MCF 10A (cell line): ENCODE data around the gene AQP10. TPM values are rescaled to one million over a fixed set of nuclear protein-coding genes. Genes with fewer than 3 reads are reported as not detected.
"Not testable (repeated sequence)": the region's sequence is repeated elsewhere in the genome, so short reads cannot be mapped to it uniquely, and the experiment has no call there.

ENCODE experiments used
- BruUV-seq: library from RNA; stranded (reverse); fragments of 400-500 nt; replicated peaks from 2 replicates; lab custom pipeline; 2021; lab: Mats Ljungman, UMichigan
- CTCF ChIA-PET: fragments of 300-600 bp; sonication (Branson Sonifier 250); formaldehyde crosslinking; extraction: SDS; loops from one replicate; lab custom pipeline; 2021; ENCODE audit warnings: antibody characterized with exemption, inconsistent platforms; lab: Yijun Ruan, JAX
- POLR2A ChIA-PET: fragments of 300-600, 350-650 bp; sonication (Branson Sonifier 250); formaldehyde crosslinking; extraction: SDS; loops from one replicate; lab custom pipeline; 2020; ENCODE audit warnings: antibody characterized with exemption, inconsistent platforms; lab: Yijun Ruan, JAX
- DNase-seq: peaks from one replicate; pipeline ENCODE4 v3.0.0-alpha.2; 2018; ENCODE audit not compliant: unreplicated experiment
- H3K27ac Mint-ChIP-seq: one replicate; pipeline ENCODE4 v1.8.0; 2022; ENCODE audit warnings: mild to moderate bottlenecking, low read depth, mixed read lengths; ENCODE audit not compliant: unreplicated experiment
- H3K27me3 Mint-ChIP-seq: one replicate; pipeline ENCODE4 v1.8.0; 2022; ENCODE audit warnings: mixed read lengths; ENCODE audit not compliant: insufficient read depth, unreplicated experiment
- H3K36me3 Mint-ChIP-seq: one replicate; pipeline ENCODE4 v1.8.0; 2022; ENCODE audit warnings: mild to moderate bottlenecking, moderate library complexity, mixed read lengths; ENCODE audit not compliant: insufficient read depth, unreplicated experiment
- H3K4me1 Mint-ChIP-seq: one replicate; pipeline ENCODE4 v1.8.0; 2022; ENCODE audit warnings: mixed read lengths; ENCODE audit not compliant: insufficient read depth, unreplicated experiment
- H3K4me3 Mint-ChIP-seq: one replicate; pipeline ENCODE4 v1.8.0; 2022; ENCODE audit warnings: mild to moderate bottlenecking, moderate library complexity, mixed read lengths; ENCODE audit not compliant: unreplicated experiment
- H3K9me3 Mint-ChIP-seq: one replicate; pipeline ENCODE4 v1.8.0; 2022; ENCODE audit warnings: mixed read lengths; ENCODE audit not compliant: unreplicated experiment
- intact Hi-C: fragments of 100-400 bp; cut with micrococcal nuclease; formaldehyde crosslinking; loops from 2 replicates; pipeline ENCODE4 v1.14.1; 2022
- total RNA-seq: library from RNA; stranded (reverse); gene quantifications from 2 replicates; pipeline ENCODE4 v1.2.3, GENCODE V29; 2022
- TF ChIP-seq, protein P1 (sequence below): fragments of 200-600 bp; IDR thresholded peaks from one replicate; pipeline ENCODE4 v1.8.0; 2022; ENCODE audit warnings: antibody characterized with exemption, mild to moderate bottlenecking; ENCODE audit not compliant: unreplicated experiment

AQP10 gene
- total RNA-seq, 1 experiment from 2014 or later, result not detected

DNA sequence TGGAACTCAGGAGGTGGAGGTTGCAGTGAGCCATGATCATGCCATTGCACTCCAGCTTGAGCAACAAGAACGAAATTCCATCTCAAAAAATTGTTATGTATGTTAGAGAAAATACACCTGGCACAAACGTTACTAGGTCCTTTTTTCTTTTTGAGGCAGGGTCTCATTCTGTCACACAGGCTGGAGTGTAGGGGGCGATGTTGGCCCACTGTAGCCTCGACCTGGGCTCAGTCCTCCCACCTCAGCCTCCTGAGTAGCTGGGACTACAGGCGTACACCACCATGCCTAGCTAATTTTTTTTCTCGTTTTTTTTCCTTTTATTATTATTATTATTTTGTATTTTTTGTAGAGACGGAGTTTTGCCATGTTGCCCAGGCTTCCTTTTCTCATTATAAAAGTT is 44.1 kb upstream of the AQP10 start:
- intact Hi-C loops, result no loop called here
- Mint-ChIP-seq H3K4me1 (peaks cover 19% of the 10 kb centered on the region), H3K27me3 (no peaks in the 10 kb centered on the region), H3K27ac (no peak overlapping the region), H3K36me3 (peaks cover 34% of the 10 kb centered on the region), H3K9me3 (no peaks in the 10 kb centered on the region), H3K4me3 (no peak overlapping the region)
- no TSS peak for BruUV-seq
- CTCF ChIA-PET, result interaction anchor here (0.6 to 2.0 kb wide), 7 partner anchors 22 to 550 kb away, joined by 3 to 13 read pairs (median 3); no protein-coding TSS in a partner anchor
- DNase-seq, result no peak
- POLR2A ChIA-PET, result interaction anchor here (0.7 to 1.3 kb wide), 6 partner anchors 14 to 129 kb away, joined by 3 read pairs; no protein-coding TSS in a partner anchor
- TF ChIP-seq, protein P1, sequence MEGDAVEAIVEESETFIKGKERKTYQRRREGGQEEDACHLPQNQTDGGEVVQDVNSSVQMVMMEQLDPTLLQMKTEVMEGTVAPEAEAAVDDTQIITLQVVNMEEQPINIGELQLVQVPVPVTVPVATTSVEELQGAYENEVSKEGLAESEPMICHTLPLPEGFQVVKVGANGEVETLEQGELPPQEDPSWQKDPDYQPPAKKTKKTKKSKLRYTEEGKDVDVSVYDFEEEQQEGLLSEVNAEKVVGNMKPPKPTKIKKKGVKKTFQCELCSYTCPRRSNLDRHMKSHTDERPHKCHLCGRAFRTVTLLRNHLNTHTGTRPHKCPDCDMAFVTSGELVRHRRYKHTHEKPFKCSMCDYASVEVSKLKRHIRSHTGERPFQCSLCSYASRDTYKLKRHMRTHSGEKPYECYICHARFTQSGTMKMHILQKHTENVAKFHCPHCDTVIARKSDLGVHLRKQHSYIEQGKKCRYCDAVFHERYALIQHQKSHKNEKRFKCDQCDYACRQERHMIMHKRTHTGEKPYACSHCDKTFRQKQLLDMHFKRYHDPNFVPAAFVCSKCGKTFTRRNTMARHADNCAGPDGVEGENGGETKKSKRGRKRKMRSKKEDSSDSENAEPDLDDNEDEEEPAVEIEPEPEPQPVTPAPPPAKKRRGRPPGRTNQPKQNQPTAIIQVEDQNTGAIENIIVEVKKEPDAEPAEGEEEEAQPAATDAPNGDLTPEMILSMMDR, result peak; percentile 26

DNA sequence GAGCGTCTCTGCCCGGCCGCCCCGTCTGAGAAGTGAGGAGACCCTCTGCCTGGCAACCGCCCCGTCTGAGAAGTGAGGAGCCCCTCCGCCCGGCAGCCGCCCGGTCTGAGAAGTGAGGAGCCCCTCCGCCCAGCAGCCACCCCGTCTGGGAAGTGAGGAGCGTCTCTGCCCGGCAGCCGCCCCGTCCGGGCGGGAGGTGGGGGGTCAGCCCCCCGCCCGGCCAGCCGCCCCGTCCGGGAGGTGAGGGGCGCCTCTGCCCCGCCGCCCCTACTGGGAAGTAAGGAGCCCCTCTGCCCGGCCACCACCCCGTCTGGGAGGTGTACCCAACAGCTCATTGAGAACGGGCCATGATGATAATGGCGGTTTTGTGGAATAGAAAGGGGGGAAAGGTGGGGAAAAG is 33.3 kb upstream of the AQP10 start:
- H3K9me3 Mint-ChIP-seq, H3K27ac Mint-ChIP-seq, intact Hi-C loops, H3K4me3 Mint-ChIP-seq, BruUV-seq, H3K36me3 Mint-ChIP-seq, H3K4me1 Mint-ChIP-seq, DNase-seq, POLR2A ChIA-PET: not testable (repeated sequence)
- CTCF ChIA-PET, result interaction anchor here (1.0 kb wide), 1 partner anchor 137 kb away, joined by 3 read pairs; no protein-coding TSS in a partner anchor
- peaks cover 34% of the 10 kb centered on the region for H3K27me3 Mint-ChIP-seq

DNA sequence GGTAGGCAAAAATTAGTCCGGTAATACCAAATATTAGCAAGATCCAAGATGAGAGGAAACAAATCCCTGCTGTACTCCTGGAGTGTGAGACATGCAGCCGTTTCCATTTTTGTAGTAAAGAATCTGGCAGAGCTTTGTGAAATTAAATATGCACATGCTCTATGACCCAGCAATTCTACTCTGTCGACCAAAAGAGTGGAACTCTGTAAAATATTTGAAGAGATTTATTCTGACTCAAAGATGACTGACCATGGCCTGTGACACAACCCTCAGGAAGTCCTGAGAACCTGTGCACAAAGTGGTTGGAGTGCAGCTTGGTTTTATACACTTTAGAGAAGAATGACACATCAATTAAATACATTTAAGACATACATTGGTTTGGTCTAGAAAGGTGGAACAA is 32.2 kb upstream of the AQP10 start:
- BruUV-seq, result no TSS peak
- peaks cover 7% of the 10 kb centered on the region for H3K9me3 Mint-ChIP-seq
- H3K27ac Mint-ChIP-seq, result no peak overlapping the region
- no peak overlapping the region for H3K4me3 Mint-ChIP-seq
- CTCF ChIA-PET, result interaction anchor here (0.6 to 1.7 kb wide), 4 partner anchors 46 to 212 kb away, joined by 3 to 5 read pairs (median 3); no protein-coding TSS in a partner anchor
- no peak for DNase-seq
- TF ChIP-seq, protein P1, result no peak
- intact Hi-C loops, result no loop called here
- peaks cover 34% of the 10 kb centered on the region for H3K27me3 Mint-ChIP-seq
- POLR2A ChIA-PET, result interaction anchor here (0.7 to 1.3 kb wide), 2 partner anchors 10 to 90 kb away, joined by 3 to 4 read pairs; no protein-coding TSS in a partner anchor
- H3K4me1 Mint-ChIP-seq, result peaks cover 5% of the 10 kb centered on the region
- no peaks in the 10 kb centered on the region for H3K36me3 Mint-ChIP-seq

DNA sequence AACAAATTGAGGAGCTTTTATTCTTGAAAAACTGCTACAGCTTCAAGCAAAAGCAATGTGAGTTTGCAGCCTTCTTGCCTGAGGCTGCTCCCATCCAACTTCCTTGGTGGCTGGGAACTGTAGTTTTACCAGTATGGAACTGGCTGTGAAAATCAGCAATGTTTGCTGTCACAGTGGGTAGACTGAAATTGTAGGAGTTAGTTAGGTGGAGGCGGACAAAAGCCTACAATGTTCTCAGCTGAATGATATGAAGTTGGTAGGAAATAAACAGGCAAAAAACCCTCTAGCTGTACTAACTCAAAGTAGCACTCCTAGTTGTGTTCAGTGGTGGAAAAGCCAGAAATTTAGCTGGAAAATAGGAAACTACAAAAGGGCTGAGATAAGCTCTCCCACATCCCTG is 30.0 kb upstream of the AQP10 start:
- H3K4me1 Mint-ChIP-seq, result no peaks in the 10 kb centered on the region
- BruUV-seq, result no TSS peak
- intact Hi-C loops, result no loop called here
- peaks cover 34% of the 10 kb centered on the region for H3K27me3 Mint-ChIP-seq
- DNase-seq, result no peak
- H3K27ac Mint-ChIP-seq, result no peak overlapping the region
- ChIA-PET CTCF (interaction anchor here (0.6 to 1.9 kb wide), 3 partner anchors 19 to 255 kb away, joined by 3 to 7 read pairs (median 5); partner anchors contain the start of gene HAX1), POLR2A (interaction anchor here (0.6 to 1.0 kb wide), 4 partner anchors 14 to 1451 kb away, joined by 3 to 6 read pairs (median 3); no protein-coding TSS in a partner anchor)
- peaks cover 14% of the 10 kb centered on the region for H3K9me3 Mint-ChIP-seq
- H3K36me3 Mint-ChIP-seq, result no peaks in the 10 kb centered on the region
- TF ChIP-seq, protein P1, result no peak
- no peak overlapping the region for H3K4me3 Mint-ChIP-seq
